ENCODE results near the gene GRIA4. TPM values are rescaled to one million over a fixed set of nuclear protein-coding genes. Genes with fewer than 3 reads are reported as not detected.

The GRIA4 gene
- total RNA-seq, 1 experiment from 2014 or later = 1.3 TPM

GRCh38 chr11:105900515-105901035, 290.7 kb downstream of the GRIA4 start:
- Histone ChIP-seq H3K4me3 (ENCODE audit: insufficient read depth, low read depth, low read length) (no peak overlapping the region), H3K27me3 (ENCODE audit: control insufficient read depth, insufficient read depth, low read length) (no peaks in the 10 kb centered on the region), H3K36me3 (replicated peaks; ENCODE audit: control insufficient read depth, insufficient read depth, low read length) (no peaks in the 10 kb centered on the region)
- no peak for DNase-seq

GRCh38 chr11:105903113-105903512, 293.2 kb downstream of the GRIA4 start:
- DNase-seq = no peak
- Histone ChIP-seq H3K27me3 (ENCODE audit: control insufficient read depth, insufficient read depth, low read length) (no peaks in the 10 kb centered on the region), H3K36me3 (replicated peaks; ENCODE audit: control insufficient read depth, insufficient read depth, low read length) (no peaks in the 10 kb centered on the region), H3K4me3 (ENCODE audit: insufficient read depth, low read depth, low read length) (no peak overlapping the region)

DNA sequence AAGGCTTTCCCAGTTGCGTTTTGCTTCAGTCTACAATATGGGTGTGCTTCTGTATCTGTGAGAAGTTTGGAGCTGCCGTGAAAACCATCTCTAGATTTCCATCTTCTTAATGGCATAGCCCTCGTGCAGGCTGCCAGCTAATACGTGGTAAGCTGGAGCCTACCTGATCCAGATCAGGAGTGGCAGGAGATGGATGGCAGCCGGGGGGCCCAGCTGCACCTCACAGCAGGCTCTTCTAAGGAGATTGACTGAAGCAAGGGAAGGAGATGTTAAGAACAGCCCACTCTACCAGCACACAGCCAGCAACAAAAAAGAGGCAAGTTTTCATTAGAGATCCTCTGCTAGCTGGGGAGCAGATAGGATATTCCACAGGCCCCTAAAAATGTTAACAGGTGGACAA, 296.6 kb downstream of the GRIA4 start:
- no peaks in the 10 kb centered on the region for H3K27me3 ChIP-seq (ENCODE audit: control insufficient read depth, insufficient read depth, low read length)
- no peaks in the 10 kb centered on the region for H3K36me3 ChIP-seq (replicated peaks; ENCODE audit: control insufficient read depth, insufficient read depth, low read length)
- H3K4me3 ChIP-seq (ENCODE audit: insufficient read depth, low read depth, low read length) = no peak overlapping the region
- no peak for DNase-seq

- no peaks in the 10 kb centered on the region for H3K27me3 ChIP-seq (ENCODE audit: control insufficient read depth, insufficient read depth, low read length)
- no peak overlapping the region for H3K4me3 ChIP-seq (ENCODE audit: insufficient read depth, low read depth, low read length)
- H3K36me3 ChIP-seq (replicated peaks; ENCODE audit: control insufficient read depth, insufficient read depth, low read length) = no peaks in the 10 kb centered on the region
- DNase-seq = no peak
Measured at GRCh38 chr11:105907319-105907718, 297.4 kb downstream of the GRIA4 start.

GRCh38 chr11:105910095-105910715, 300.3 kb downstream of the GRIA4 start:
- no peak for DNase-seq
- H3K36me3 ChIP-seq (replicated peaks; ENCODE audit: control insufficient read depth, insufficient read depth, low read length) = no peaks in the 10 kb centered on the region
- H3K27me3 ChIP-seq (ENCODE audit: control insufficient read depth, insufficient read depth, low read length) = no peaks in the 10 kb centered on the region
- H3K4me3 ChIP-seq (ENCODE audit: insufficient read depth, low read depth, low read length) = no peak overlapping the region

- Histone ChIP-seq H3K27me3 (ENCODE audit: control insufficient read depth, insufficient read depth, low read length) (no peaks in the 10 kb centered on the region), H3K4me3 (ENCODE audit: insufficient read depth, low read depth, low read length) (no peak overlapping the region), H3K36me3 (replicated peaks; ENCODE audit: control insufficient read depth, insufficient read depth, low read length) (no peaks in the 10 kb centered on the region)
- no peak for DNase-seq
Measured at GRCh38 chr11:105911454-105911853, 301.6 kb downstream of the GRIA4 start.

DNA sequence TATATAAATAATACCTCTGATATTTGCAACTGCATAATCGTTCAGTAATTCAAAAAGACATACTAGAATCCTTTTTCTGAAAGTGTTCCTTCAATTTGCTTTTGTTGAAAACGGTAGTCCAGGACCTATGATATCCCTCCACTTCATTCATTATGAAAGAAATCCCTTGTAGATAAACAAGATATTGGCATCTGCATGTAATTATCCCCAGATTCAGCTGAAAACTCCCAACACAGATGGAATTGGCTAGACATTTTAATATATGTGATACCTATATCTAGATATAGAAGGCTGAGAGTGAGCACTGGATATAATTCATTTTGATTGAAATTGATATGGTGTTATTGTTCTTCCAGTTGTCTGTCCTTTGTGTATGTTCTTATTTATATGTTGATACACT, 302.8 kb downstream of the GRIA4 start:
- no peak overlapping the region for H3K4me3 ChIP-seq (ENCODE audit: insufficient read depth, low read depth, low read length)
- DNase-seq = no peak
- no peaks in the 10 kb centered on the region for H3K27me3 ChIP-seq (ENCODE audit: control insufficient read depth, insufficient read depth, low read length)
- no peaks in the 10 kb centered on the region for H3K36me3 ChIP-seq (replicated peaks; ENCODE audit: control insufficient read depth, insufficient read depth, low read length)

- no peaks in the 10 kb centered on the region for H3K27me3 ChIP-seq (ENCODE audit: control insufficient read depth, insufficient read depth, low read length)
- no peak overlapping the region for H3K4me3 ChIP-seq (ENCODE audit: insufficient read depth, low read depth, low read length)
- H3K36me3 ChIP-seq (replicated peaks; ENCODE audit: control insufficient read depth, insufficient read depth, low read length) = no peaks in the 10 kb centered on the region
- no peak for DNase-seq
Measured at GRCh38 chr11:105915021-105915420, 305.1 kb downstream of the GRIA4 start.

- Histone ChIP-seq H3K27me3 (ENCODE audit: control insufficient read depth, insufficient read depth, low read length) (no peaks in the 10 kb centered on the region), H3K4me3 (ENCODE audit: insufficient read depth, low read depth, low read length) (no peak overlapping the region), H3K36me3 (replicated peaks; ENCODE audit: control insufficient read depth, insufficient read depth, low read length) (no peaks in the 10 kb centered on the region)
- no peak for DNase-seq
Measured at GRCh38 chr11:105918039-105918438, 308.2 kb downstream of the GRIA4 start.

- DNase-seq = no peak
- no peak overlapping the region for H3K4me3 ChIP-seq (ENCODE audit: insufficient read depth, low read depth, low read length)
- no peaks in the 10 kb centered on the region for H3K27me3 ChIP-seq (ENCODE audit: control insufficient read depth, insufficient read depth, low read length)
- no peaks in the 10 kb centered on the region for H3K36me3 ChIP-seq (replicated peaks; ENCODE audit: control insufficient read depth, insufficient read depth, low read length)
Measured at GRCh38 chr11:105918600-105918999, 308.7 kb downstream of the GRIA4 start.

GRCh38 chr11:105923252-105923651, 313.4 kb downstream of the GRIA4 start:
- DNase-seq = no peak
- Histone ChIP-seq H3K36me3 (replicated peaks; ENCODE audit: control insufficient read depth, insufficient read depth, low read length) (no peaks in the 10 kb centered on the region), H3K4me3 (ENCODE audit: insufficient read depth, low read depth, low read length) (no peak overlapping the region), H3K27me3 (ENCODE audit: control insufficient read depth, insufficient read depth, low read length) (no peaks in the 10 kb centered on the region)

GRCh38 chr11:105923807-105924206, 313.9 kb downstream of the GRIA4 start:
- no peak for DNase-seq
- H3K27me3 ChIP-seq (ENCODE audit: control insufficient read depth, insufficient read depth, low read length) = no peaks in the 10 kb centered on the region

GRCh38 chr11:105929084-105929955, 319.4 kb downstream of the GRIA4 start:
- Histone ChIP-seq H3K4me3 (ENCODE audit: insufficient read depth, low read depth, low read length) (no peak overlapping the region), H3K36me3 (replicated peaks; ENCODE audit: control insufficient read depth, insufficient read depth, low read length) (no peaks in the 10 kb centered on the region), H3K27me3 (ENCODE audit: control insufficient read depth, insufficient read depth, low read length) (no peaks in the 10 kb centered on the region)
- DNase-seq = no peak

More at GRCh38 chr11:105923807-105924206, 313.9 kb downstream of the GRIA4 start:
- H3K4me3 ChIP-seq (ENCODE audit: insufficient read depth, low read depth, low read length) = no peak overlapping the region
- no peaks in the 10 kb centered on the region for H3K36me3 ChIP-seq (replicated peaks; ENCODE audit: control insufficient read depth, insufficient read depth, low read length)

DNA sequence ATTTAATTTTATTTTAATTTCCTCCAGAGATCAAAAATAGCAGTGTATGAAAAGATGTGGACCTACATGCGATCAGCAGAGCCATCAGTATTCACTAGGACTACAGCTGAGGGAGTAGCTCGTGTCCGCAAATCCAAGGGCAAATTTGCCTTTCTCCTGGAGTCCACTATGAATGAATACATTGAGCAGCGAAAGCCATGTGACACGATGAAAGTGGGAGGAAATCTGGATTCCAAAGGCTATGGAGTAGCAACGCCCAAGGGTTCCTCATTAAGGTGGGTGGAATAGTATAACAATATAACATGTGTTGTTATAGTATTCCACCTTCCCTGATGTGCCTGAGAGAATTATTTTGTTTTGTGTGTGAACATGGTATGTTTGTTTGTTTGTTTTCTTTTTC, 323.8 kb downstream of the GRIA4 start:
- DNase-seq = no peak
- Histone ChIP-seq H3K36me3 (replicated peaks; ENCODE audit: control insufficient read depth, insufficient read depth, low read length) (no peaks in the 10 kb centered on the region), H3K4me3 (ENCODE audit: insufficient read depth, low read depth, low read length) (no peak overlapping the region), H3K27me3 (ENCODE audit: control insufficient read depth, insufficient read depth, low read length) (no peaks in the 10 kb centered on the region)

DNA sequence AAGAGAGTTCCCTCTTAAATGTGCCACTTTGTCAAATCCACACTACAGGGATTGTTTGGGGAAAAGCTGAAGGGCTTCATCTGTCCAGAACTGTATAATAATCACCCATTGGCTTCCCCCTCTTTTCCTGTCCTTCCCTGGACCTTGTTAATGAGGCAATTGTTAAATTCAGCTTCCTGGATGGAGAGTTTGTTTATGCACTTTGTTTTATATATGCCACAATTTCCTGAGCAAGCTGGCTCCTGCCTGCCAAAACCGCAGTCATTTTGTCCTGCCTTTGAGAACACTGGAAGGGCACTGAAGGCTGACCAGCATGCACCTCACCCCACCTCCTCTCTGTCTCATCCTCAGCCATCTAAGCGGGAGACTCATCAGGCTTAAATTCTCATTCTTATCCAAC, 325.9 kb downstream of the GRIA4 start:
- DNase-seq = no peak
- H3K36me3 ChIP-seq (replicated peaks; ENCODE audit: control insufficient read depth, insufficient read depth, low read length) = no peaks in the 10 kb centered on the region
- H3K27me3 ChIP-seq (ENCODE audit: control insufficient read depth, insufficient read depth, low read length) = no peaks in the 10 kb centered on the region
- no peak overlapping the region for H3K4me3 ChIP-seq (ENCODE audit: insufficient read depth, low read depth, low read length)

All from H7 (cell line).